H1 (cell line): Measurements from ENCODE around the gene GRID2. TPM values are rescaled to one million over a fixed set of nuclear protein-coding genes. Genes with fewer than 3 reads are reported as not detected.

Experiments
- CTCF ChIA-PET: fragments of 300-600 bp; sonication (Branson Sonifier 250); formaldehyde crosslinking; loops from one replicate; lab custom pipeline; 2021; ENCODE audit not compliant: partially characterized antibody; lab: Charles Lee
- POLR2A ChIA-PET: fragments of 300-600 bp; sonication (Branson Sonifier 250); formaldehyde crosslinking; loops from one replicate; lab custom pipeline; 2021; ENCODE audit warnings: inconsistent platforms; ENCODE audit not compliant: partially characterized antibody; lab: Charles Lee
- DNase-seq, 2 experiments: peaks; one replicate each; pipeline versions ENCODE4 v3.0.0 to v3.0.0-alpha.2; 2010 to 2022; ENCODE audit warnings: low spot score in 2 of 2, low read depth in 1 of 2, mixed read lengths in 1 of 2
- FAIRE-seq: peaks from 2 replicates; lab custom pipeline; 2011; peaks lifted over from hg19 to GRCh38; lab: Jason Lieb, UNC
- H2AFZ ChIP-seq: 2 replicates; pipeline ENCODE4 v1.8.1; 2012; ENCODE audit warnings: low read length, inconsistent platforms
- H2AK5ac ChIP-seq: 2 replicates; pipeline ENCODE4 v1.6.1; 2013; ENCODE audit warnings: low read depth, low read length
- H2BK120ac ChIP-seq: replicated peaks from 2 replicates; pipeline ENCODE3; 2013; ENCODE audit warnings: low read depth, low read length, inconsistent platforms
- H2BK12ac ChIP-seq: 2 replicates; pipeline ENCODE4 v1.6.1; 2013; ENCODE audit warnings: low read depth, low read length
- H2BK15ac ChIP-seq: 2 replicates; pipeline ENCODE4 v1.6.1; 2013; ENCODE audit warnings: low read length
- H2BK20ac ChIP-seq: 2 replicates; pipeline ENCODE4 v1.6.1; 2013; ENCODE audit warnings: low read length
- H2BK5ac ChIP-seq: 2 replicates; pipeline ENCODE4 v1.6.1; 2013; ENCODE audit warnings: low read depth, low read length
- H3K14ac ChIP-seq: 2 replicates; pipeline ENCODE4 v1.6.1; 2013; ENCODE audit warnings: inconsistent platforms; ENCODE audit not compliant: insufficient read length
- H3K18ac ChIP-seq: 2 replicates; pipeline ENCODE4 v1.6.1; 2013; ENCODE audit warnings: low read length; ENCODE audit errors: extremely low read depth
- H3K23ac ChIP-seq: 2 replicates; pipeline ENCODE4 v1.6.1; 2013; ENCODE audit warnings: inconsistent platforms; ENCODE audit not compliant: insufficient read length
- H3K23me2 ChIP-seq: 2 replicates; pipeline ENCODE4 v1.6.1; 2013; ENCODE audit warnings: low read depth, low read length
- H3K27ac ChIP-seq: 2 replicates; pipeline ENCODE4 v1.6.1; 2011; ENCODE audit warnings: low read depth, low read length, inconsistent platforms
- H3K27me3 ChIP-seq, 4 experiments: replicated peaks in 1 of 4; 1 replicate in 1 of 4; 2 replicates in 3 of 4; pipeline versions ENCODE4 v1.6.1 to v1.8.1; 2011 to 2013; ENCODE audit warnings: low read length in 3 of 4, mild to moderate bottlenecking in 3 of 4, inconsistent platforms in 2 of 4, mixed read lengths in 2 of 4, moderate library complexity in 1 of 4; ENCODE audit not compliant: control insufficient read depth in 3 of 4, insufficient read depth in 3 of 4; ENCODE audit errors: extremely low read depth in 1 of 4
- H3K36me3 ChIP-seq, 4 experiments: 2 replicates each; pipeline versions ENCODE4 v1.6.1 to v1.8.1; 2011 to 2013; ENCODE audit warnings: mild to moderate bottlenecking in 4 of 4, low read length in 3 of 4, moderate library complexity in 2 of 4, control low read depth in 1 of 4, inconsistent platforms in 1 of 4; ENCODE audit not compliant: insufficient read depth in 4 of 4, control insufficient read depth in 2 of 4
- H3K4ac ChIP-seq: replicated peaks from 2 replicates; pipeline ENCODE3; 2013; ENCODE audit warnings: low read length, low read depth, mixed read lengths, inconsistent platforms; ENCODE audit not compliant: insufficient read length
- H3K4me1 ChIP-seq, 4 experiments: replicated peaks in 1 of 4; 1 replicate in 1 of 4; 2 replicates in 3 of 4; pipeline versions ENCODE4 v1.6.1 to v1.8.1; 2011 to 2013; ENCODE audit warnings: low read length in 3 of 4, inconsistent platforms in 2 of 4, mixed read lengths in 1 of 4; ENCODE audit not compliant: insufficient read depth in 4 of 4, control insufficient read depth in 3 of 4
- H3K4me2 ChIP-seq, 2 experiments: 2 replicates each; pipeline versions ENCODE4 v1.6.1 to v1.8.1; 2011 to 2013; ENCODE audit warnings: low read depth in 2 of 2, low read length in 2 of 2, control low read depth in 1 of 2, inconsistent platforms in 1 of 2, mild to moderate bottlenecking in 1 of 2; ENCODE audit not compliant: insufficient read depth in 1 of 2
- H3K4me3 ChIP-seq, 4 experiments: fragments of 200-600, 300-600 bp in 1 of 4; sonication (generic), shearing (Covaris generic), sonication (Bioruptor Twin) in 1 of 4; 2 replicates each; pipeline versions ENCODE4 v1.5.1 to v1.8.1; 2011 to 2016; ENCODE audit warnings: low read length in 4 of 4, low read depth in 3 of 4, control low read depth in 2 of 4, inconsistent platforms in 2 of 4, mild to moderate bottlenecking in 2 of 4, mixed read lengths in 1 of 4, moderate library complexity in 1 of 4; ENCODE audit not compliant: insufficient read depth in 2 of 4; ENCODE audit errors: extremely low read depth in 1 of 4
- H3K56ac ChIP-seq: replicated peaks from 2 replicates; pipeline ENCODE3; 2013; ENCODE audit warnings: low read depth, mild to moderate bottlenecking, mixed read lengths, low read length, inconsistent platforms; ENCODE audit not compliant: insufficient read length
- H3K79me1 ChIP-seq: 2 replicates; pipeline ENCODE4 v1.6.1; 2013; ENCODE audit warnings: low read depth, low read length, control low read depth
- H3K79me2 ChIP-seq, 2 experiments: 2 replicates each; pipeline versions ENCODE4 v1.6.1 to v1.8.1; 2012 to 2013; ENCODE audit warnings: low read length in 2 of 2, mild to moderate bottlenecking in 2 of 2, inconsistent platforms in 1 of 2; ENCODE audit not compliant: insufficient read depth in 2 of 2, control insufficient read depth in 1 of 2
- H3K9ac ChIP-seq, 4 experiments: replicated peaks in 1 of 4; 1 replicate in 1 of 4; 2 replicates in 3 of 4; pipeline versions ENCODE4 v1.6.1 to v1.8.1; 2011 to 2013; ENCODE audit warnings: low read depth in 3 of 4, low read length in 3 of 4, control low read depth in 2 of 4, mild to moderate bottlenecking in 2 of 4, moderate library complexity in 2 of 4, inconsistent platforms in 1 of 4; ENCODE audit errors: extremely low read depth in 1 of 4
- H3K9me3 ChIP-seq, 2 experiments: 2 replicates each; pipeline versions ENCODE4 v1.6.1 to v1.8.1; 2012 to 2013; ENCODE audit warnings: mild to moderate bottlenecking in 2 of 2, moderate library complexity in 2 of 2, control low read depth in 1 of 2, inconsistent platforms in 1 of 2, low read depth in 1 of 2, low read length in 1 of 2, mixed read lengths in 1 of 2; ENCODE audit not compliant: insufficient read depth in 2 of 2
- H4K20me1 ChIP-seq, 2 experiments: replicated peaks in 1 of 2; 2 replicates each; pipeline versions ENCODE3 to v1.8.1; 2011 to 2013; ENCODE audit warnings: inconsistent platforms in 2 of 2, low read length in 2 of 2, mild to moderate bottlenecking in 1 of 2; ENCODE audit not compliant: insufficient read depth in 2 of 2, control insufficient read depth in 1 of 2
- H4K5ac ChIP-seq: 2 replicates; pipeline ENCODE4 v1.6.1; 2013; ENCODE audit warnings: low read length, low read depth, mixed read lengths, inconsistent platforms; ENCODE audit not compliant: insufficient read length
- H4K8ac ChIP-seq: 2 replicates; pipeline ENCODE4 v1.8.0; 2013; ENCODE audit warnings: mild to moderate bottlenecking, moderate library complexity, low read length, inconsistent platforms; ENCODE audit not compliant: insufficient read depth; ENCODE audit errors: extremely low read depth
- H4K91ac ChIP-seq: replicated peaks from 2 replicates; pipeline ENCODE3; 2013; ENCODE audit warnings: low read length, mixed read lengths, inconsistent platforms; ENCODE audit not compliant: insufficient read length
- ASH2L ChIP-seq: fragments of 200-600, 300-600 bp; sonication (generic); IDR thresholded peaks from one replicate; pipeline ENCODE4 v1.7.1; 2017; ENCODE audit warnings: low read length
- BRCA1 ChIP-seq: IDR thresholded peaks from 2 replicates; pipeline ENCODE4 v1.6.1; 2012; ENCODE audit warnings: low read depth, low read length, improper control_type of control experiment
- CBX8 ChIP-seq: fragments of 300-800, 300-1000 bp; sonication (generic); IDR thresholded peaks from 2 replicates; pipeline ENCODE4 v1.7.1; 2016; ENCODE audit warnings: low read depth, low read length, borderline replicate concordance
- CHD2 ChIP-seq: IDR thresholded peaks from 2 replicates; pipeline ENCODE4 v1.6.1; 2012; ENCODE audit warnings: low read length, improper control_type of control experiment
- CREB1 ChIP-seq: IDR thresholded peaks from 2 replicates; pipeline ENCODE4 v1.6.1; 2012; ENCODE audit warnings: inconsistent platforms
- EZH2 ChIP-seq: fragments of 200-600 bp; sonication (generic); IDR thresholded peaks from 2 replicates; pipeline ENCODE4 v1.7.1; 2012; ENCODE audit warnings: low read depth, mild to moderate bottlenecking, moderate library complexity, low read length, inconsistent platforms; ENCODE audit not compliant: severe bottlenecking
- GABPA ChIP-seq: IDR thresholded peaks from 2 replicates; pipeline ENCODE4 v1.6.1; 2011; ENCODE audit warnings: mild to moderate bottlenecking, low read length, moderate library complexity, borderline replicate concordance; ENCODE audit not compliant: insufficient read depth
- JUND ChIP-seq: IDR thresholded peaks from 2 replicates; pipeline ENCODE4 v1.6.1; 2011; ENCODE audit warnings: mild to moderate bottlenecking, improper control_type of control experiment, low read length
- KDM1A ChIP-seq: fragments of 200-600, 300-600 bp; sonication (generic); IDR thresholded peaks from 2 replicates; pipeline ENCODE4 v1.7.1; 2016; ENCODE audit warnings: mild to moderate bottlenecking, low read length, borderline replicate concordance
- MAX ChIP-seq: IDR thresholded peaks from 2 replicates; pipeline ENCODE4 v1.6.1; 2012; ENCODE audit warnings: inconsistent platforms
- NRF1 ChIP-seq: IDR thresholded peaks from 2 replicates; pipeline ENCODE4 v1.6.1; 2011; ENCODE audit warnings: mild to moderate bottlenecking, low read depth, low read length, improper control_type of control experiment
- SP4 ChIP-seq: IDR thresholded peaks from 2 replicates; pipeline ENCODE4 v1.6.1; 2012; ENCODE audit warnings: low read length, inconsistent platforms
- ZNF274 ChIP-seq: IDR thresholded peaks from 2 replicates; pipeline ENCODE4 v1.7.0; 2012; ENCODE audit warnings: low read length, borderline replicate concordance; ENCODE audit errors: extremely low read depth
- WGBS, 2 experiments: shearing (Covaris generic) in 1 of 2; methylation state at CpG; one replicate each; pipeline versions ENCODE4 v1.1.6 to v1.1.7; 2013 to 2015; ENCODE audit warnings: low lambda C conversion rate in 2 of 2, mixed read lengths in 2 of 2, inconsistent platforms in 1 of 2, low coverage in 1 of 2, missing lambda C conversion rate in 1 of 2; ENCODE audit not compliant: insufficient replicate concordance in 2 of 2, insufficient coverage in 1 of 2, insufficient read length in 1 of 2; ENCODE audit errors: extremely low coverage in 1 of 2, missing lambda C conversion rate in 1 of 2; 5-methylcytosine and 5-hydroxymethylcytosine counted together
- polyA plus RNA-seq, 7 experiments: library from polyadenylated mRNA; depleted of rRNA in 3 of 7; stranded (reverse) in 5 of 7; unstranded in 2 of 7; fragments of >200 nt in 5 of 7; fragments of 200-250 nt in 2 of 7; gene quantifications; 1 replicate in 5 of 7; 2 replicates in 1 of 7; 4 replicates in 1 of 7; pipeline versions ENCODE4 v1.2.1 to v1.2.3, GENCODE V29; 2011 to 2013; ENCODE audit warnings: missing spikeins in 2 of 7, mixed read lengths in 2 of 7
- total RNA-seq: library from RNA; stranded (reverse); fragmentation: NEBNext Ultra II Directional; extraction: Animal tissue kit (Norgen Biotek cat#: 25700); gene quantifications from 2 replicates; pipeline ENCODE4 v1.2.1, GENCODE V29; 2021

Gene GRID2
- total and polyA plus RNA-seq, 2 of the 8 experiments (the other 6 are each of a cell fraction or from before 2014, with no cell fraction given) = 31.1 to 81.9 TPM

GRCh38 chr4:93031431-93032098 lies 727.8 kb downstream of the GRID2 start:
- H3K9ac ChIP-seq = no peak overlapping the region

More at GRCh38 chr4:93031431-93032098, 727.8 kb downstream of the GRID2 start:
- Histone ChIP-seq H3K14ac (no peak overlapping the region), H3K4me1 (no peaks in the 10 kb centered on the region; a peak in 1 of 7 replicates), H3K27me3 (no peaks in the 10 kb centered on the region), H3K4me2 (no peak overlapping the region), H2AFZ (no peak overlapping the region), H3K27ac (no peak overlapping the region), H2BK12ac (no peak overlapping the region), H4K8ac (no peak overlapping the region), H3K4ac (no peak overlapping the region), H2BK120ac (no peak overlapping the region), H4K5ac (no peak overlapping the region), H2BK15ac (no peak overlapping the region), H2AK5ac (no peak overlapping the region), H3K79me1 (no peaks in the 10 kb centered on the region), H3K79me2 (no peaks in the 10 kb centered on the region), H3K18ac (no peak overlapping the region), H4K20me1 (no peaks in the 10 kb centered on the region), H3K56ac (no peak overlapping the region), H2BK5ac (no peak overlapping the region), H3K23ac (no peak overlapping the region), H3K9me3 (no peaks in the 10 kb centered on the region), H4K91ac (no peak overlapping the region), H3K4me3 (no peak overlapping the region), H2BK20ac (no peak overlapping the region), H3K36me3 (peaks cover 0 to 5% (median 1%) of the 10 kb centered on the region in 4 experiments; a peak in 3 of 8 replicates), H3K23me2 (no peaks in the 10 kb centered on the region)
- CTCF ChIA-PET = no interaction called here
- DNase-seq = no peak
- 92% methylated on average over 2 of the region's 2 CpGs; no CpG with 5 or more reads in 1 of the 2 experiments for WGBS, 2 experiments
- TF ChIP-seq NRF1 (no peak), CREB1 (no peak), GABPA (no peak), ASH2L (no peak), JUND (no peak), CHD2 (no peak), MAX (no peak), EZH2 (no peak), ZNF274 (no peak), SP4 (no peak), BRCA1 (no peak), CBX8 (no peak), KDM1A (no peak)
- POLR2A ChIA-PET = no interaction called here
- no peak for FAIRE-seq
